MCF 10A (cell line): ENCODE measurements around the gene MGMT. TPM values are rescaled to one million over a fixed set of nuclear protein-coding genes. Genes with fewer than 3 reads are reported as not detected.

Experiments used
- BruUV-seq: library from RNA; stranded (reverse); fragments of 400-500 nt; replicated peaks from 2 replicates; lab custom pipeline; 2021; lab: Mats Ljungman, UMichigan
- CTCF ChIA-PET: fragments of 300-600 bp; sonication (Branson Sonifier 250); formaldehyde crosslinking; extraction: SDS; loops from one replicate; lab custom pipeline; 2021; ENCODE audit warnings: antibody characterized with exemption, inconsistent platforms; lab: Yijun Ruan, JAX
- POLR2A ChIA-PET: fragments of 300-600, 350-650 bp; sonication (Branson Sonifier 250); formaldehyde crosslinking; extraction: SDS; loops from one replicate; lab custom pipeline; 2020; ENCODE audit warnings: antibody characterized with exemption, inconsistent platforms; lab: Yijun Ruan, JAX
- DNase-seq: peaks from one replicate; pipeline ENCODE4 v3.0.0-alpha.2; 2018; ENCODE audit not compliant: unreplicated experiment
- H3K27ac Mint-ChIP-seq: one replicate; pipeline ENCODE4 v1.8.0; 2022; ENCODE audit warnings: mild to moderate bottlenecking, low read depth, mixed read lengths; ENCODE audit not compliant: unreplicated experiment
- H3K27me3 Mint-ChIP-seq: one replicate; pipeline ENCODE4 v1.8.0; 2022; ENCODE audit warnings: mixed read lengths; ENCODE audit not compliant: insufficient read depth, unreplicated experiment
- H3K36me3 Mint-ChIP-seq: one replicate; pipeline ENCODE4 v1.8.0; 2022; ENCODE audit warnings: mild to moderate bottlenecking, moderate library complexity, mixed read lengths; ENCODE audit not compliant: insufficient read depth, unreplicated experiment
- H3K4me1 Mint-ChIP-seq: one replicate; pipeline ENCODE4 v1.8.0; 2022; ENCODE audit warnings: mixed read lengths; ENCODE audit not compliant: insufficient read depth, unreplicated experiment
- H3K4me3 Mint-ChIP-seq: one replicate; pipeline ENCODE4 v1.8.0; 2022; ENCODE audit warnings: mild to moderate bottlenecking, moderate library complexity, mixed read lengths; ENCODE audit not compliant: unreplicated experiment
- H3K9me3 Mint-ChIP-seq: one replicate; pipeline ENCODE4 v1.8.0; 2022; ENCODE audit warnings: mixed read lengths; ENCODE audit not compliant: unreplicated experiment
- intact Hi-C: fragments of 100-400 bp; cut with micrococcal nuclease; formaldehyde crosslinking; loops from 2 replicates; pipeline ENCODE4 v1.14.1; 2022
- total RNA-seq: library from RNA; stranded (reverse); gene quantifications from 2 replicates; pipeline ENCODE4 v1.2.3, GENCODE V29; 2022
- TF ChIP-seq, protein P1 (sequence below): fragments of 200-600 bp; IDR thresholded peaks from one replicate; pipeline ENCODE4 v1.8.0; 2022; ENCODE audit warnings: antibody characterized with exemption, mild to moderate bottlenecking; ENCODE audit not compliant: unreplicated experiment

Gene MGMT
- total RNA-seq, 1 experiment from 2014 or later = 18.0 TPM

DNA sequence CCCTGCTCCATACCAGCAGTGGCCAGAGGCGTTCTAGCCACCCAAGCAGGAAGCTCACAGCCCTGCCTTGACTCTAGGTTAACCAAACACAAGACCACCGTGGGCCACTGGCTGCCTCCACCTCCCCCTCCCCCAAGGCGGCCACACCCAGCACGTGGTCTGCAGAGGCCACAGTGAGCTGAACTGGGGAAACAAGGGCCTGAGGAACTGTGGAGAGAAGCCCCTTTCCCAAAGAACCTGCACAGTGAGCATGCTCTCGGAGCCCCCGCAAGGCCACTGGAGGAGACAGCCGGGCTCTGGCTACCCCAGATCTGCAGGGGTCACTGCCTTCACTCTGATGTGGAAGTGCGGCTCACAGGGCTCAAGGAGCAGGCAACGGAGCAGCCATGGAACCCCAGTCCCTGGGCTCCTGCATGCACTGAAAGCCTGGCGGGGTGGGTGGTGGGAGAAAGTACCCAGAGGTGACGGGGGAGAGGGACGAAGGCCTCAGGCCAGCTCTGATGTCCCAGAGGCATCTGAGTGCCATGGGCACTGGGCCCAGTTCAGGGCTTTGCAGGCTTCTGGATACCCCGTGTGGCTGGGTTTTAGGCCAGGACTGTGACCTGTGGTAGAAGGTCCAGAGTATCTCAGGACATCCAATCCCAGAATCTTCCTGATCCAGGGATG lies 307.8 kb downstream of the MGMT start:
- no TSS peak for BruUV-seq

DNA sequence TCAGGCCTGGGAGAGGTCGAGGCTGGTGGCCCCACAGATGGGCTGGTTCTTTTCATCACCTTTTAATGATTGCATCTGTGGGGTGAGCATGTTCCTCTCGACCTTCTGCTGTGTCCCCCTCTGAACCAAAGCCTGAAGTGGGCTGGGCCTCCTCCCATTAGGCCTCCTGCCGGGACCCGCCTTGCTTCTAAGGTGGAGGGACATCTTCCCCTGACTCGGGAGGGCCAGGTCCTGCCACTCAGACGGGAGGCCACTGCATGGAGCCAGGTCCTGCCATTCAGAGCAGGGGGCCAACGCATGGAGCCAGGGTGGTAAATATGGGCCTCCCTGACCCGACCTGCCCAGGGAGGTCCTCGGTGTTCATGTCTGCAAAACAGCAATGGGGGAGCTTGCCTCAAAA lies 308.6 kb downstream of the MGMT start:
- Mint-ChIP-seq H3K4me1 (no peaks in the 10 kb centered on the region), H3K27ac (no peak overlapping the region), H3K36me3 (peaks cover 5% of the 10 kb centered on the region), H3K9me3 (peaks cover 10% of the 10 kb centered on the region), H3K27me3 (no peaks in the 10 kb centered on the region), H3K4me3 (no peak overlapping the region)
- ChIA-PET CTCF (no interaction called here), POLR2A (no interaction called here)
- no TSS peak for BruUV-seq
- TF ChIP-seq, protein P1, sequence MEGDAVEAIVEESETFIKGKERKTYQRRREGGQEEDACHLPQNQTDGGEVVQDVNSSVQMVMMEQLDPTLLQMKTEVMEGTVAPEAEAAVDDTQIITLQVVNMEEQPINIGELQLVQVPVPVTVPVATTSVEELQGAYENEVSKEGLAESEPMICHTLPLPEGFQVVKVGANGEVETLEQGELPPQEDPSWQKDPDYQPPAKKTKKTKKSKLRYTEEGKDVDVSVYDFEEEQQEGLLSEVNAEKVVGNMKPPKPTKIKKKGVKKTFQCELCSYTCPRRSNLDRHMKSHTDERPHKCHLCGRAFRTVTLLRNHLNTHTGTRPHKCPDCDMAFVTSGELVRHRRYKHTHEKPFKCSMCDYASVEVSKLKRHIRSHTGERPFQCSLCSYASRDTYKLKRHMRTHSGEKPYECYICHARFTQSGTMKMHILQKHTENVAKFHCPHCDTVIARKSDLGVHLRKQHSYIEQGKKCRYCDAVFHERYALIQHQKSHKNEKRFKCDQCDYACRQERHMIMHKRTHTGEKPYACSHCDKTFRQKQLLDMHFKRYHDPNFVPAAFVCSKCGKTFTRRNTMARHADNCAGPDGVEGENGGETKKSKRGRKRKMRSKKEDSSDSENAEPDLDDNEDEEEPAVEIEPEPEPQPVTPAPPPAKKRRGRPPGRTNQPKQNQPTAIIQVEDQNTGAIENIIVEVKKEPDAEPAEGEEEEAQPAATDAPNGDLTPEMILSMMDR = no peak
- DNase-seq = no peak
- intact Hi-C loops = no loop called here

More for the DNA sequence above, 307.8 kb downstream of the MGMT start:
- Mint-ChIP-seq H3K4me1 (no peaks in the 10 kb centered on the region), H3K4me3 (no peak overlapping the region), H3K27ac (no peak overlapping the region), H3K27me3 (no peaks in the 10 kb centered on the region), H3K9me3 (peaks cover 7% of the 10 kb centered on the region), H3K36me3 (peaks cover 5% of the 10 kb centered on the region)
- intact Hi-C loops = no loop called here
- ChIA-PET POLR2A (no interaction called here), CTCF (no interaction called here)
- no peak for DNase-seq
- TF ChIP-seq, protein P1 = no peak

GRCh38 chr10:129777687-129778086 lies 310.6 kb downstream of the MGMT start:
- no TSS peak for BruUV-seq
- DNase-seq = no peak
- ChIA-PET POLR2A (no interaction called here), CTCF (no interaction called here)
- no peak overlapping the region for H3K4me3 Mint-ChIP-seq
- no peaks in the 10 kb centered on the region for H3K4me1 Mint-ChIP-seq
- no peaks in the 10 kb centered on the region for H3K36me3 Mint-ChIP-seq
- intact Hi-C loops = no loop called here
- H3K27me3 Mint-ChIP-seq = no peaks in the 10 kb centered on the region
- H3K27ac Mint-ChIP-seq = no peak overlapping the region
- peaks cover 13% of the 10 kb centered on the region for H3K9me3 Mint-ChIP-seq
- TF ChIP-seq, protein P1 = no peak

GRCh38 chr10:129778571-129778970 lies 311.5 kb downstream of the MGMT start:
- ChIA-PET POLR2A (no interaction called here), CTCF (interaction anchor here (0.6 kb wide), 1 partner anchor 348 kb away, joined by 3 read pairs; no protein-coding TSS in a partner anchor)
- Mint-ChIP-seq H3K27ac (no peak overlapping the region), H3K4me1 (no peaks in the 10 kb centered on the region), H3K36me3 (no peaks in the 10 kb centered on the region), H3K27me3 (no peaks in the 10 kb centered on the region), H3K9me3 (peaks cover 15% of the 10 kb centered on the region), H3K4me3 (no peak overlapping the region)
- BruUV-seq = no TSS peak
- DNase-seq = no peak
- TF ChIP-seq, protein P1 = no peak
- intact Hi-C loops = no loop called here
